ENCODE results near the gene C17orf50. TPM values are rescaled to one million over a fixed set of nuclear protein-coding genes. Genes with fewer than 3 reads are reported as not detected.
A peak's percentile ranks its signal among the peaks of the same experiment; 100 is the strongest.

The C17orf50 gene
- total RNA-seq, 6 experiments from 2014 or later: not detected

GRCh38 chr17:35740216-35740615 lies 20.5 kb upstream of the C17orf50 start:
- H3K4me3 ChIP-seq: no peak overlapping the region

DNA sequence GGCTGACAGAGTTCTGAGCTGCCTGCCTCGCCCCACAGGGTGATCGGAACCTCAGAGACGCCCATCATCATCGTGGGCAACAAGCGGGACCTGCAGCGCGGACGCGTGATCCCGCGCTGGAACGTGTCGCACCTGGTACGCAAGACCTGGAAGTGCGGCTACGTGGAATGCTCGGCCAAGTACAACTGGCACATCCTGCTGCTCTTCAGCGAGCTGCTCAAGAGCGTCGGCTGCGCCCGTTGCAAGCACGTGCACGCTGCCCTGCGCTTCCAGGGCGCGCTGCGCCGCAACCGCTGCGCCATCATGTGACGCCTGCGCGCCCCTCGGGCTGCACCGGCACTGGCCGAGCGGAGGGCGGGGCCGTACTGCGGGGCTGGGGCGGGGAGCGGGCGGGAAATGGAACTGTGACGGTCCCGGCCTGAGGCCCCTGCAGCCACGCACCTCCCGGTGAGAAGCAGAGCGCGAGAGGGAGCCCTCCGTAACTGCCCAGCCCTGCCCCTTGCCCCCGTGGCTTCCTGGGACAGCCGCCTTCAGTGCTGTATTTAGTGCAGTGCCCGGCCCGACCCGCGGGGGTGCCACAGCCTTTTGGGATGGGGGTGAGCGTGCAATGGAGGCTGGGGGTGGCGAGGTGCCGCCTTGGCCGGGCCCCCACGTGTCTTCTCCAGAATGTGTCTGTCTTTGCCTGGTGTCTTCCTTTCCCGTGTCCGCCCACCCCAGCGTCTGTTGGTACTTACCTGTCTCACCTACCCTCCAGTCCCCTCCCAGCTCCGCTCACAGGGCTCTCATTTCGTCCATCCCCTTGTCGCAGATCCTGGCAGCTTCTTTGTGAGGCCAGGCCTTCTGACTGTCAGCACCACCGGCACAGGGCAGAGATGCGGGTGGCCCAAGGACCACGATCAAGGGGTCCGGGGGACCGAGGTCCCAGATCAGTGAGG lies 19.4 kb upstream of the C17orf50 start:
- intact Hi-C loops (cut with DNase I): no loop called here

More at GRCh38 chr17:35740216-35740615, 20.5 kb upstream of the C17orf50 start:
- ATAC-seq (no peak), DNase-seq (no peak)
- Histone ChIP-seq H3K36me3 (no peaks in the 10 kb centered on the region), H3K9me3 (no peaks in the 10 kb centered on the region), H3K4me1 (no peaks in the 10 kb centered on the region), H3K27me3 (no peaks in the 10 kb centered on the region), H3K27ac (no peak overlapping the region)
- WGBS (ENCODE audit: insufficient coverage, low coverage, low lambda C conversion rate, missing lambda C conversion rate): 81% methylated on average over 3 of the region's 7 CpGs
- TF ChIP-seq CTCF (IDR thresholded peaks at IDR 0.05) (no peak), POLR2A (IDR thresholded peaks at IDR 0.05) (no peak)
- intact Hi-C loops (cut with DNase I): no loop called here

DNA sequence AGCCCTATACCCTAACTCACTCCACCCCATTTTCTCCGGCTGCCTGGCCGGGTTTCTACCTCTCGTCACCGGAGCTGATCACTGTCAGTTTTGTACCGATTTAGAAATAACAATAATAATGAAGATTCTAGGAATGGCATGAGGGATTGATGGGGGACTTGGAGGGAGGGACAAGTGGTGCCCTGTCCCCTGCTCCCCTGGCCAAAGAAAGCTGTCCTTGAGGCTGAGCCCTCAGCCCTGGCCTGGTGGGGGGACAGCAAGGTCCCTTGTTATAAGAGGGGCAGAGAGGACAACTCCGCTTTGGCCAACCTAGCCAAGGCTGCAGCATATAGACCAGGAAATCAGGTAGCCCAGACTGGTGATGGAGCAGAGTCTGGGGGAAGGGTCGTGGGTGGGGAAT lies 18.2 kb upstream of the C17orf50 start:
- no peaks in the 10 kb centered on the region for H3K4me1 ChIP-seq
- no peaks in the 10 kb centered on the region for H3K9me3 ChIP-seq
- intact Hi-C loops (cut with DNase I): no loop called here
- no peaks in the 10 kb centered on the region for H3K27me3 ChIP-seq
- DNase-seq (peak in 1 of 3 donors; percentile 22), ATAC-seq (no peak)
- H3K4me3 ChIP-seq: no peak overlapping the region
- TF ChIP-seq POLR2A (IDR thresholded peaks at IDR 0.05): no peak
- TF ChIP-seq CTCF (IDR thresholded peaks at IDR 0.05): no peak
- WGBS (ENCODE audit: insufficient coverage, low coverage, low lambda C conversion rate, missing lambda C conversion rate): 68% methylated on average over 6 of the region's 7 CpGs
- H3K27ac ChIP-seq: no peak overlapping the region
- no peaks in the 10 kb centered on the region for H3K36me3 ChIP-seq

More for the DNA sequence above, 19.4 kb upstream of the C17orf50 start:
- Histone ChIP-seq H3K4me1 (no peaks in the 10 kb centered on the region), H3K4me3 (peak overlapping the region in 2 of 3 donors; percentile 7 to 19), H3K9me3 (no peaks in the 10 kb centered on the region), H3K27ac (no peak overlapping the region), H3K27me3 (no peaks in the 10 kb centered on the region), H3K36me3 (no peaks in the 10 kb centered on the region)
- WGBS (ENCODE audit: insufficient coverage, low coverage, low lambda C conversion rate, missing lambda C conversion rate): 30% methylated on average over 9 of the region's 73 CpGs
- ATAC-seq (peak in 3 of 4 donors; percentile 27 to 51 (median 42)), DNase-seq (peak in 1 of 3 donors; percentile 48)
- TF ChIP-seq CTCF (IDR thresholded peaks at IDR 0.05): no peak

- intact Hi-C loops (cut with DNase I): no loop called here
- peak in 1 of 3 donors; percentile 27 for DNase-seq
- 37% methylated on average over 2 of the region's 7 CpGs for WGBS (ENCODE audit: insufficient coverage, low coverage, low lambda C conversion rate, missing lambda C conversion rate)
Measured at GRCh38 chr17:35742896-35743477, 17.7 kb upstream of the C17orf50 start.

More at GRCh38 chr17:35742896-35743477, 17.7 kb upstream of the C17orf50 start:
- Histone ChIP-seq H3K27me3 (no peaks in the 10 kb centered on the region), H3K36me3 (no peaks in the 10 kb centered on the region), H3K9me3 (no peaks in the 10 kb centered on the region), H3K4me3 (no peak overlapping the region), H3K27ac (no peak overlapping the region), H3K4me1 (no peaks in the 10 kb centered on the region)
- no peak for TF ChIP-seq CTCF (IDR thresholded peaks at IDR 0.05)
- no peak for TF ChIP-seq POLR2A (IDR thresholded peaks at IDR 0.05)
- no peak for ATAC-seq
